Loucy (cell line): ENCODE results near the gene BICD2.

Source experiments
- H2AFZ ChIP-seq: fragments of 200-600 bp; sonication (generic); 2 replicates; pipeline ENCODE4 v1.6.0; 2016; ENCODE audit warnings: antibody characterized with exemption, mild to moderate bottlenecking, low read length, moderate library complexity
- H3F3A ChIP-seq: fragments of 200-600 bp; 2 replicates; pipeline ENCODE4 v1.6.0; 2016; ENCODE audit warnings: antibody characterized with exemption, low read depth, mild to moderate bottlenecking
- H3K27me3 ChIP-seq: fragments of 200-600 bp; sonication (generic); 2 replicates; pipeline ENCODE4 v1.6.1; 2014; ENCODE audit warnings: low read length, mild to moderate bottlenecking; ENCODE audit not compliant: insufficient read depth, poor library complexity, severe bottlenecking
- H3K36me3 ChIP-seq: fragments of 200-600 bp; sonication (generic); 2 replicates; pipeline ENCODE4 v1.6.1; 2016; ENCODE audit warnings: low read length; ENCODE audit not compliant: insufficient read depth
- H3K4me1 ChIP-seq: fragments of 200-600 bp; sonication (generic); 2 replicates; pipeline ENCODE4 v1.5.1; 2014; ENCODE audit warnings: low read length, mild to moderate bottlenecking; ENCODE audit not compliant: insufficient read depth, poor library complexity, severe bottlenecking
- H3K4me2 ChIP-seq: fragments of 200-600 bp; sonication (generic); 2 replicates; pipeline ENCODE4 v1.6.0; 2014; ENCODE audit warnings: antibody characterized with exemption, low read length, low read depth, mild to moderate bottlenecking; ENCODE audit not compliant: poor library complexity, severe bottlenecking
- H3K4me3 ChIP-seq: fragments of 200-600 bp; sonication (generic); 2 replicates; pipeline ENCODE4 v1.5.1; 2014; ENCODE audit warnings: low read length, mild to moderate bottlenecking, mixed read lengths; ENCODE audit not compliant: poor library complexity, severe bottlenecking
- H3K79me2 ChIP-seq: fragments of 200-600 bp; sonication (generic); 2 replicates; pipeline ENCODE4 v1.6.1; 2014; ENCODE audit warnings: low read length; ENCODE audit not compliant: insufficient read depth
- H3K9ac ChIP-seq: fragments of 200-600 bp; sonication (generic); 2 replicates; pipeline ENCODE4 v1.6.0; 2014; ENCODE audit warnings: mild to moderate bottlenecking, low read depth, low read length, moderate library complexity; ENCODE audit not compliant: poor library complexity, severe bottlenecking
- H3K9me2 ChIP-seq: fragments of 200-600 bp; sonication (generic); replicated peaks from 2 replicates; pipeline ENCODE4 v1.6.1; 2016; ENCODE audit warnings: low read depth, low read length, mixed read lengths
- H3K9me3 ChIP-seq: fragments of 200-600 bp; sonication (generic); 2 replicates; pipeline ENCODE4 v1.6.1; 2014; ENCODE audit warnings: mild to moderate bottlenecking, antibody characterized with exemption, low read length, low read depth; ENCODE audit not compliant: insufficient read depth
- H4K20me1 ChIP-seq: fragments of 200-600 bp; sonication (generic); 2 replicates; pipeline ENCODE4 v1.6.0; 2014; ENCODE audit warnings: antibody characterized with exemption, low read length, mild to moderate bottlenecking; ENCODE audit not compliant: insufficient read depth, poor library complexity, severe bottlenecking
- EZH2phosphoT487 ChIP-seq: fragments of 200-600 bp; IDR thresholded peaks from 2 replicates; pipeline ENCODE4 v1.6.1; 2018; ENCODE audit warnings: antibody characterized with exemption, mild to moderate bottlenecking, moderate library complexity, borderline replicate concordance
- TF ChIP-seq, protein P1 (sequence below): fragments of 200-600 bp; sonication (generic); conservative IDR thresholded peaks from 2 replicates; pipeline ENCODE4 v1.5.1; 2014; ENCODE audit warnings: mild to moderate bottlenecking, antibody characterized with exemption, low read length

BICD2 gene

DNA sequence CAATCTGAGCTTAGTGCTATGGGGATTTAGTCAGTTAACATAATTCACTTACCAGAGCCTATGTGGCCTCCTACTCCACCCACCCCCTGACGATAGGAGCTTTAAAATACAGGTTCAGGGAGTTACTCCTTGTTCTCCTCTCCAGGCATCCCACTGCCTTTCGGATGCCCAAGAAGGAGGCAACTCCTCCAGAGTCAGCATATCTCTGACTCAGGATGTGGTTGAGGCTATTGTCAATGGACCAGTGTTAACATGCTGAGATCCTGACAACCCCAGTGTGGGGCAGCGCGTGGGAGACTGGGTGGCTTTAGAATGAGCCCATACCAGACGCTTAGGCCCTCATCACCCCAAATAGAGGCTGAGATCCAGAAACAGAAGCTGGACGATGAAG is 27.4 kb downstream of the BICD2 start:
- Histone ChIP-seq H3K36me3 (no peaks in the 10 kb centered on the region), H3K9ac (no peak overlapping the region), H3K9me3 (no peaks in the 10 kb centered on the region), H3K9me2 (no peaks in the 10 kb centered on the region), H3K4me2 (no peak overlapping the region), H3K79me2 (peaks cover 87% of the 10 kb centered on the region), H3K4me3 (no peak overlapping the region), H2AFZ (no peak overlapping the region), H4K20me1 (peaks cover 58% of the 10 kb centered on the region), H3K27me3 (no peaks in the 10 kb centered on the region), H3F3A (no peaks in the 10 kb centered on the region), H3K4me1 (peaks cover 25% of the 10 kb centered on the region)
- no peak for TF ChIP-seq EZH2phosphoT487
- TF ChIP-seq, protein P1, sequence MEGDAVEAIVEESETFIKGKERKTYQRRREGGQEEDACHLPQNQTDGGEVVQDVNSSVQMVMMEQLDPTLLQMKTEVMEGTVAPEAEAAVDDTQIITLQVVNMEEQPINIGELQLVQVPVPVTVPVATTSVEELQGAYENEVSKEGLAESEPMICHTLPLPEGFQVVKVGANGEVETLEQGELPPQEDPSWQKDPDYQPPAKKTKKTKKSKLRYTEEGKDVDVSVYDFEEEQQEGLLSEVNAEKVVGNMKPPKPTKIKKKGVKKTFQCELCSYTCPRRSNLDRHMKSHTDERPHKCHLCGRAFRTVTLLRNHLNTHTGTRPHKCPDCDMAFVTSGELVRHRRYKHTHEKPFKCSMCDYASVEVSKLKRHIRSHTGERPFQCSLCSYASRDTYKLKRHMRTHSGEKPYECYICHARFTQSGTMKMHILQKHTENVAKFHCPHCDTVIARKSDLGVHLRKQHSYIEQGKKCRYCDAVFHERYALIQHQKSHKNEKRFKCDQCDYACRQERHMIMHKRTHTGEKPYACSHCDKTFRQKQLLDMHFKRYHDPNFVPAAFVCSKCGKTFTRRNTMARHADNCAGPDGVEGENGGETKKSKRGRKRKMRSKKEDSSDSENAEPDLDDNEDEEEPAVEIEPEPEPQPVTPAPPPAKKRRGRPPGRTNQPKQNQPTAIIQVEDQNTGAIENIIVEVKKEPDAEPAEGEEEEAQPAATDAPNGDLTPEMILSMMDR, result no peak

DNA sequence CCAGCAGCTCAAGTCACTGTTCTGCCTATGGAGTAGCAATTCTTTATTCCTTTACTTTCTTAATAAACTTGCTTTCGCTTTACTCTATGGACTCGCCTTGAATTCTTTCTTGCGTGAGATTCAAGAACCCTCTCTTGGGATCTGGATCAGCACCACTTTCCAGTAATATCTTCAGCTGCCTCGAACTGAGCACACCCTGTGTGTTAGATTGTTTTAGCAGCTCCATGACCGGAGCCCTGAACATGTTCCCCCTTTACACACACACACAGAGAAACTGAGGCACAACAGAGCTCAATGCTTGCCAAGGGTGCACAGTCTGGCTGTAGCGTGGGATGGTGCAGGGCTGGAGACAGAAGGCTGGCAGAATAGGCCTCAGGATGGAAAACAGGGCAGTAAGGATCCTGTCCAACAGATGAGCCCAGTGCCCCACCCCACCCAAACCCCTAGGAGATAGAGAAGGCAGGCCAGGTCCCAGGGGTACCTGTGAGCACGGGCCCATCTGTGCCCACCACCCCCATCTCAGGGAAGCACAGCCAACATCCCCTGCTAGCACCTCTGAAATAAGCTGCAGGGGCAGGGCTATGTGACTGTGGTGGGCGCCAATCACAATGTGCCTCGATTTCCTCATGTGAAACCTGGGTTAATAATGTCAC is 27.9 kb downstream of the BICD2 start:
- H3K4me2 ChIP-seq, result no peak overlapping the region
- no peaks in the 10 kb centered on the region for H3K27me3 ChIP-seq
- TF ChIP-seq EZH2phosphoT487, result no peak
- TF ChIP-seq, protein P1, result no peak
- no peaks in the 10 kb centered on the region for H3K36me3 ChIP-seq
- H2AFZ ChIP-seq, result no peak overlapping the region
- peaks cover 59% of the 10 kb centered on the region for H4K20me1 ChIP-seq
- no peaks in the 10 kb centered on the region for H3F3A ChIP-seq
- peaks cover 91% of the 10 kb centered on the region for H3K79me2 ChIP-seq
- peaks cover 25% of the 10 kb centered on the region for H3K4me1 ChIP-seq
- no peak overlapping the region for H3K4me3 ChIP-seq
- no peak overlapping the region for H3K9ac ChIP-seq
- no peaks in the 10 kb centered on the region for H3K9me2 ChIP-seq
- no peaks in the 10 kb centered on the region for H3K9me3 ChIP-seq

DNA sequence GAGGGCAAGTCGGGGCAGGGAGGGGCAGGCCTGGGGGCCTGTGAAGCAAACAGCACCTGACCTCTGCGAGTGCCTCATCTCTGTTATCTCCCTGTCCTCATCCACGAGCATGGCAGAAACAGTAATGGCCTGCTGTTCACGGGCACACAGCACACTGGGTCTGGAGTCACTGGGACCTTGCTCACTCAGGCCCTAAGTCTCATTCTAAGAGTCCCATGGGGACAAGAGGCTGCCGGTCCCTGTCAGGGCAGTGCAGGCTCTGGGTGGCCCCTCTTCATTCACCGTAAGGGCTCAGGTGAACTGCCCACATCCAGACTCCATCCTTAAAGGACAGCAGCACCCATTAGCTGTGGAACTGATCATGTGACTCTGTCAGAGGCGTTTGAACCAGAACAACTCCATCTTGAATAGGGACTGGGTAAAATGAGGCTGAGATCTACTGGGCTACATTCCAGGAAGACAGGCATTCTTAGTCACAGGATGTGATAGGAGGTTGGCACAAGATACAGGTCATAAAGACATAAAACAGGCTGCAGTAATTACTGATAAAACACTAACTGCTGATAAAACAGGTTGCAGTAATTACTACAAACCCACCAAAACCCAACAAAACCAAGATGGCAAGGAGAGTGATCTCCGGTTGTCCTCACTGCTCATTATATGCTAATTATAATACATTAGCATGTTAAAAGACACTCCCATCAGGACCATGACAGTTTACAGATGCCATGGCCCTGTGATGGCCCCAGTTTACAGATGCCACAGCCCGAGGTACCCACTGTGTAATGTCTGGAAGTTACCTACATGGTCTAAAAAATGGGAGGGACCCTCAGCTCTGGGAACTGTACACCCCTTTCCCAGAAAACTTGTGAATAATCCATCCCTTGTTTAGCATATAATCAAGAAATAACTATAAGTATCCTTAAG is 28.7 kb downstream of the BICD2 start:
- Histone ChIP-seq H3K9ac (no peak overlapping the region), H3K36me3 (no peaks in the 10 kb centered on the region), H3F3A (no peaks in the 10 kb centered on the region), H3K27me3 (no peaks in the 10 kb centered on the region), H3K4me1 (peaks cover 25% of the 10 kb centered on the region), H3K9me3 (no peaks in the 10 kb centered on the region), H3K4me3 (no peak overlapping the region), H2AFZ (no peak overlapping the region), H4K20me1 (peaks cover 51% of the 10 kb centered on the region), H3K79me2 (peaks cover 91% of the 10 kb centered on the region), H3K4me2 (no peak overlapping the region), H3K9me2 (no peaks in the 10 kb centered on the region)
- TF ChIP-seq, protein P1, result no peak
- TF ChIP-seq EZH2phosphoT487, result no peak
